Activated CD4-positive, alpha-beta T cell treated with anti-CD3 and anti-CD28 coated beads, Interleukin-2, Interleukin-6, amounts not matched to agents 100 ng/mL and 50 ng/mL, durations not matched to agents 16 hours and 8 hours (primary cell): ENCODE data around the gene PCDHGB3.
"Not testable (repeated sequence)": the region's sequence is repeated elsewhere in the genome, so short reads cannot be mapped to it uniquely, and the experiment has no call there.

Source experiments
- DNase-seq: peaks from one replicate; pipeline ENCODE4 v3.0.0-alpha.2; 2020

The PCDHGB3 gene

DNA sequence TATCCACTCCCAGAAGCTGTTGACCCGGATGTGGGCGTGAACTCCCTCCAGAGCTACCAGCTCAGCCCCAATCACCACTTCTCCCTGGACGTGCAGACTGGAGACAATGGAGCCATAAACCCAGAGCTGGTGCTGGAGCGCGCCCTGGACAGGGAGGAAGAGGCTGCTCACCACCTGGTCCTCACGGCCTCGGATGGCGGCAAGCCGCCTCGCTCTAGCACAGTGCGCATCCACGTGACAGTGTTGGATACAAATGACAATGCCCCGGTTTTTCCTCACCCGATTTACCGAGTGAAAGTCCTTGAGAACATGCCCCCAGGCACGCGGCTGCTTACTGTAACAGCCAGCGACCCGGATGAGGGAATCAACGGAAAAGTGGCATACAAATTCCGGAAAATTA lies 23.2 kb downstream of the PCDHGB3 start:
- DNase-seq = no peak

GRCh38 chr5:141394401-141395187 lies 24.6 kb downstream of the PCDHGB3 start:
- not testable (repeated sequence) for DNase-seq

DNA sequence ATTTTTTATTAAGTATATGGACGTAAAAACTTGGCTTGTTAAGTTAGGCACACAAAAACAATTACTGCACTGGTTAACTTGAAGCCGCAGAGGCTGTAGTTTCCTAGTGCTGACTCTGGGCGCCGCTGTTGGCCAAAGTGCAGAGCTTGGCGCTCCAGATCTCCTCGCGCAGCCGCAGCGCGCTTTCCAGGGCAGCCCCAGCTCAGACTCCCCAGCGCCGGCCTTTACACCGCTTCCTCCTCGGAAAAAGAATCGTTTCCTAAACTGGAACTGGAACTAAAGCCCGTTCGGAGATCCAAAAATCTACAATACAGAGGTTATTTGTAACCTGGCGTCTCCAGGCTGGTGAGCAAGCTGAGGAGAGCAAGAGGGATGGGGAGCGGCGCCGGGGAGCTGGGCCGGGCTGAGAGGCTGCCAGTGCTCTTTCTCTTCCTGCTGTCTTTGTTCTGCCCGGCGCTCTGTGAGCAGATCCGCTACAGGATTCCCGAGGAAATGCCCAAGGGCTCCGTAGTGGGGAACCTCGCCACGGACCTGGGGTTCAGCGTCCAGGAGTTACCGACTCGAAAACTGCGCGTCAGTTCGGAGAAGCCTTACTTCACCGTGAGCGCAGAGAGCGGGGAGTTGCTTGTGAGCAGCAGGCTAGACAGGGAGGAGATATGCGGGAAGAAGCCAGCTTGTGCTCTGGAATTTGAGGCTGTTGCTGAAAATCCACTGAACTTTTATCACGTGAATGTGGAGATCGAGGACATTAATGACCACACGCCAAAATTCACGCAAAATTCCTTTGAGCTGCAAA lies 27.9 kb downstream of the PCDHGB3 start, which contains the start of gene PCDHGB5:
TSS of gene PCDHGB5 (plus strand) at position 192 of the 796 bp plus-strand sequence. CDS start at position 373, 181 bp downstream.
- DNase-seq = peak; percentile 58

DNA sequence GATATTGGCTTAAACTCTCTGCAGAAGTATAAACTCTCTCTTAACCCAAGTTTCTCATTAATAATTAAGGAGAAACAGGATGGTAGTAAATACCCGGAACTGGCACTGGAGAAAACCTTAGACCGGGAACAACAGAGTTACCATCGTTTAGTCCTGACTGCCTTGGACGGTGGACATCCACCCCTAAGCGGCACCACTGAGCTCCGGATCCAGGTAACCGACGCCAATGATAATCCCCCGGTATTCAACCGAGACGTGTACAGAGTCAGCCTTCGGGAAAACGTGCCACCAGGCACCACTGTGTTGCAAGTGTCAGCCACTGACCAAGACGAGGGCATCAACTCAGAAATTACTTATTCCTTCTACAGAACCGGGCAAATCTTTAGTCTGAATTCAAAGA lies 28.6 kb downstream of the PCDHGB3 start:
- no peak for DNase-seq

- no peak for DNase-seq
Measured at GRCh38 chr5:141399555-141400258, 29.7 kb downstream of the PCDHGB3 start.

- peak; percentile 15 for DNase-seq
Measured at GRCh38 chr5:141402553-141403243, 32.7 kb downstream of the PCDHGB3 start, which contains the start of gene PCDHGA9. Gene PCDHGA9, plus strand, starts transcription at chr5:141402778. Its CDS starts 175 bp downstream, at chr5:141402953.

GRCh38 chr5:141403387-141403786 lies 33.3 kb downstream of the PCDHGB3 start:
- no peak for DNase-seq

GRCh38 chr5:141407790-141408505 lies 37.9 kb downstream of the PCDHGB3 start, which contains the start of gene PCDHGB6:
Gene PCDHGB6, plus strand, starts transcription at chr5:141408021. Its CDS starts 182 bp downstream, at chr5:141408203.
- peak; percentile 51 for DNase-seq

- no peak for DNase-seq
Measured at GRCh38 chr5:141409598-141410306, 39.7 kb downstream of the PCDHGB3 start.

DNA sequence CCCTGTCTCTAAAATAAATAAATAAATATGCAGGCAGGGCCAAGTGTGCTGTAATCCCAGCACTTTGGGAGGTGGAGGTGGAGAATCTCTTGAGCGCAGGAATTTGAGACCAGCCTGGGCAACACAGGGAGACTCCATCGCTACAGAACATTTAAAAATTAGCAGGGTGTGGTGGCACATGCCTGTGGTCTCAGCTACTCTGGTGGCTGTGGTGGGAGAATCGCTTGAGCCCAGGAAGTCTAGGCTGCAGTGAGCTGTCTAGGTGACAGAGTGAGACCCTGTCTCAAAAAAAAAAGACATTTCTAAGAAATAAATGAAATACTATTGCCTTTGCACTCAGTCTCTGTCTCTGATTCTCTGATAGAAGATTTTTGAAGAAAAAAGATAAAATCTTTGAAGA lies 41.5 kb downstream of the PCDHGB3 start:
- DNase-seq = no peak

DNA sequence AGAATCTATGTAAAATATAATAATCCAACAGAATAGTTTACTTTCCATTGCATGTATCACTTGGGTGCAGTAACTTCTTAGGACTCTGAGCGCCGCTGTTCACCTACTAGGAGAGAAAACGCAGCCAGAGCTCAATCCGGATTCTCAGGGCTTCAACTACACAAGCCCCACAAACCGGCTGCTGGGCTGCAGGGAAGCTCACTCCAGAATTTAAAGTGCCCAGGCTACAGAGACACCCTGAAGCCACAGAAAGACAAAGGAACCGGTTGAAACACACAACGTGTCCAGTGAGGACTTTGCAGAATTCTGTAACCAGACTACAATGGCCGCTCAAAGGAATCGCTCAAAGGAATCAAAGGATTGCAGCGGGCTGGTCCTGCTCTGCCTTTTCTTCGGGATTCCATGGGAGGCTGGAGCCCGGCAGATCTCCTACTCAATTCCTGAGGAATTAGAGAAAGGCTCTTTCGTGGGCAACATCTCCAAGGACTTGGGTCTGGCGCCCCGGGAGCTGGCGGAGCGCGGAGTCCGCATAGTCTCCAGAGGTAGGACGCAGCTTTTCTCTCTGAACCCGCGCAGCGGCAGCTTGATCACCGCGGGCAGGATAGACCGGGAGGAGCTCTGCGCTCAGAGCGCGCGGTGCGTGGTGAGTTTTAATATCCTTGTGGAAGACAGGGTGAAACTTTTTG lies 43.0 kb downstream of the PCDHGB3 start, which contains the start of gene PCDHGA10:
TSS of gene PCDHGA10 (plus strand) at position 134 of the 686 bp plus-strand sequence. CDS start at position 323, 189 bp downstream.
- DNase-seq = peak; percentile 64

DNA sequence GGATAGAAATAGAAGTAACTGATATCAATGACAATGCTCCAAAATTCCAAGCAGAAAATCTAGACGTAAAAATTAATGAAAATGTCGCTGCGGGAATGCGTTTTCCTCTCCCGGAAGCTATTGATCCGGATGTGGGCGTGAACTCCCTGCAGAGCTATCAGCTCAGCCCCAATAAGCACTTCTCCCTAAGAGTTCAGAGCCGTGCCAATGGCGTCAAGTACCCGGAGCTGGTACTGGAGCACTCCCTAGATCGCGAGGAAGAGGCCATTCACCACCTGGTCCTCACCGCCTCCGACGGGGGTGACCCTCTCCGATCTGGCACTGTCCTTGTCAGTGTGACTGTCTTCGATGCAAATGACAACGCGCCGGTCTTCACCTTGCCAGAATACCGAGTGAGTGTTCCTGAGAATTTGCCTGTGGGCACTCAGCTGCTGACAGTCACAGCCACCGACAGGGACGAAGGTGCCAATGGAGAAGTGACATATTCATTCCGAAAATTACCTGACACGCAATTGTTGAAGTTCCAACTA lies 43.6 kb downstream of the PCDHGB3 start:
- no peak for DNase-seq

GRCh38 chr5:141414548-141415274 lies 44.7 kb downstream of the PCDHGB3 start:
- DNase-seq = not testable (repeated sequence)

DNA sequence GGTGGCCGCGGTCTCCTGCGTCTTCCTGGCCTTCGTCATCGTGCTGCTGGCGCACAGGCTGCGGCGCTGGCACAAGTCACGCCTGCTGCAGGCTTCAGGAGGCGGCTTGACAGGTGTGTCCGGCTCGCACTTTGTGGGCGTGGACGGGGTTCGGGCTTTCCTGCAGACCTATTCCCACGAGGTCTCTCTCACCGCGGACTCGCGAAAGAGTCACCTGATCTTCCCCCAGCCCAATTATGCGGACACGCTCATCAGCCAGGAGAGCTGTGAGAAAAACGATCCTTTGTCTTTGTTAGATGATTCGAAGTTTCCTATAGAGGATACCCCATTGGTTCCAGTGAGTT lies 45.2 kb downstream of the PCDHGB3 start:
- not testable (repeated sequence) for DNase-seq

GRCh38 chr5:141417494-141418172 lies 47.6 kb downstream of the PCDHGB3 start, which contains the start of gene PCDHGB7:
Gene PCDHGB7, plus strand, starts transcription at chr5:141417677. Its CDS starts 183 bp downstream, at chr5:141417860.
- peak; percentile 66 for DNase-seq

- no peak for DNase-seq
Measured at GRCh38 chr5:141419074-141419880, 49.2 kb downstream of the PCDHGB3 start.

- DNase-seq = peak; percentile 59
Measured at GRCh38 chr5:141420855-141421488, 50.9 kb downstream of the PCDHGB3 start, which contains the start of gene PCDHGA11. Gene PCDHGA11, plus strand, starts transcription at chr5:141421051. Its CDS starts 177 bp downstream, at chr5:141421228.
